AG04450 (cell line): ENCODE data around the gene SIGLEC11. TPM values are rescaled to one million over a fixed set of nuclear protein-coding genes. Genes with fewer than 3 reads are reported as not detected.

ENCODE experiments used
- CTCF ChIA-PET: fragments of 300-600, 350-600 bp; formaldehyde crosslinking; extraction: SDS; loops from one replicate; lab custom pipeline; 2022; ENCODE audit warnings: antibody characterized with exemption, inconsistent platforms; lab: Charles Lee
- POLR2A ChIA-PET: fragments of 350-600 bp; formaldehyde crosslinking; extraction: SDS; loops from one replicate; lab custom pipeline; 2021; ENCODE audit warnings: antibody characterized with exemption, inconsistent platforms; lab: Yijun Ruan, JAX
- DNase-seq: peaks from one replicate; pipeline ENCODE4 v3.0.0-alpha.2; 2011; ENCODE audit warnings: low read depth, low spot score
- H3K27ac ChIP-seq: one replicate; pipeline ENCODE4 v1.5.1; 2012; ENCODE audit warnings: low read depth, low read length, control low read depth
- H3K27me3 ChIP-seq: one replicate; pipeline ENCODE4 v1.6.0; 2012; ENCODE audit warnings: low read length; ENCODE audit not compliant: control insufficient read depth, insufficient read depth
- H3K4me3 ChIP-seq: 2 replicates; pipeline ENCODE4 v1.5.1; 2011; ENCODE audit warnings: mild to moderate bottlenecking, low read depth, low read length, control low read depth
- H3K9me3 ChIP-seq: 2 replicates; pipeline ENCODE4 v1.5.1; 2012; ENCODE audit warnings: low read length; ENCODE audit not compliant: control insufficient read depth, insufficient read depth
- CTCF ChIP-seq: IDR thresholded peaks from 2 replicates; pipeline ENCODE4 v1.5.1; 2011; ENCODE audit warnings: low read depth, low read length, control low read depth, inconsistent platforms
- polyA plus RNA-seq: library from polyadenylated mRNA; depleted of rRNA; stranded (reverse); fragments of >200 nt; gene quantifications from 2 replicates; pipeline ENCODE4 v1.2.3, GENCODE V29; 2011

SIGLEC11 gene
- polyA plus RNA-seq, 1 experiment, result not detected

GRCh38 chr19:49929611-49930482 lies 31.1 kb downstream of the SIGLEC11 start:
- H3K9me3 ChIP-seq, result peaks cover 5% of the 10 kb centered on the region; the same call in 1 of the 2 replicates
- DNase-seq, result peak; percentile 93
- CTCF ChIA-PET, result interaction anchor here (0.6 to 1.5 kb wide), 3 partner anchors 8 to 740 kb away, joined by 3 to 5 read pairs (median 4); partner anchors contain the start of gene KCNC3
- no peaks in the 10 kb centered on the region for H3K27me3 ChIP-seq
- H3K27ac ChIP-seq, result peak overlapping the region; percentile 87
- POLR2A ChIA-PET, result interaction anchor here (0.7 to 1.7 kb wide), 6 partner anchors 31 to 1438 kb away, joined by 3 to 9 read pairs (median 6); partner anchors contain the start of gene AKT1S1
- peak overlapping the region; percentile 94 for H3K4me3 ChIP-seq
- TF ChIP-seq CTCF, result no peak

- Histone ChIP-seq H3K4me3 (peak within 1 kb of the TSS; percentile 94), H3K27ac (peak within 1 kb of the TSS; percentile 87), H3K27me3 (no peaks in the 10 kb centered on the region), H3K9me3 (peaks cover 5% of the 10 kb centered on the region; the same call in 1 of the 2 replicates)
- CTCF ChIA-PET, result interaction anchor here (1.5 kb wide), 1 partner anchor 9 kb away, joined by 5 read pairs; no protein-coding TSS in a partner anchor
- POLR2A ChIA-PET, result interaction anchor here (0.7 to 1.7 kb wide), 3 partner anchors 53 to 61 kb away, joined by 3 to 9 read pairs (median 5); partner anchors contain the start of gene AKT1S1
- no peak for TF ChIP-seq CTCF
- no peak for DNase-seq
These were observed 31.8 kb downstream of the SIGLEC11 start, which contains the start of the genes ATF5 and NUP62 for GRCh38 chr19:49929121-49929610. Gene ATF5 (plus strand): TSS chr19:49929205. CDS start chr19:49930851, 1,646 bp downstream. Gene NUP62 (minus strand): TSS chr19:49929504. CDS start chr19:49909807, 19,697 bp downstream.

GRCh38 chr19:49927526-49928264 lies 33.3 kb downstream of the SIGLEC11 start:
- peak overlapping the region; percentile 87 for H3K27ac ChIP-seq
- DNase-seq, result no peak
- H3K9me3 ChIP-seq, result peaks cover 5% of the 10 kb centered on the region; the same call in 1 of the 2 replicates
- no peaks in the 10 kb centered on the region for H3K27me3 ChIP-seq
- POLR2A ChIA-PET, result interaction anchor here (0.5 to 0.9 kb wide), 3 partner anchors 79 to 98 kb away, joined by 3 to 6 read pairs (median 3); partner anchors contain the start of gene ZNF473
- CTCF ChIA-PET, result interaction anchor here (1.6 kb wide), 1 partner anchor 10 kb away, joined by 4 read pairs; no protein-coding TSS in a partner anchor
- TF ChIP-seq CTCF, result no peak
- peak overlapping the region; percentile 27 for H3K4me3 ChIP-seq

GRCh38 chr19:49926515-49926914 lies 34.5 kb downstream of the SIGLEC11 start:
- Histone ChIP-seq H3K9me3 (peaks cover 5% of the 10 kb centered on the region; the same call in 1 of the 2 replicates), H3K4me3 (no peak overlapping the region), H3K27ac (no peak overlapping the region), H3K27me3 (no peaks in the 10 kb centered on the region)
- DNase-seq, result no peak
- POLR2A ChIA-PET, result no interaction called here
- CTCF ChIA-PET, result interaction anchor here (0.7 kb wide), 1 partner anchor 12 kb away, joined by 4 read pairs; no protein-coding TSS in a partner anchor
- TF ChIP-seq CTCF, result no peak
